ENCODE data around the gene FRAT1.

The FRAT1 gene

DNA sequence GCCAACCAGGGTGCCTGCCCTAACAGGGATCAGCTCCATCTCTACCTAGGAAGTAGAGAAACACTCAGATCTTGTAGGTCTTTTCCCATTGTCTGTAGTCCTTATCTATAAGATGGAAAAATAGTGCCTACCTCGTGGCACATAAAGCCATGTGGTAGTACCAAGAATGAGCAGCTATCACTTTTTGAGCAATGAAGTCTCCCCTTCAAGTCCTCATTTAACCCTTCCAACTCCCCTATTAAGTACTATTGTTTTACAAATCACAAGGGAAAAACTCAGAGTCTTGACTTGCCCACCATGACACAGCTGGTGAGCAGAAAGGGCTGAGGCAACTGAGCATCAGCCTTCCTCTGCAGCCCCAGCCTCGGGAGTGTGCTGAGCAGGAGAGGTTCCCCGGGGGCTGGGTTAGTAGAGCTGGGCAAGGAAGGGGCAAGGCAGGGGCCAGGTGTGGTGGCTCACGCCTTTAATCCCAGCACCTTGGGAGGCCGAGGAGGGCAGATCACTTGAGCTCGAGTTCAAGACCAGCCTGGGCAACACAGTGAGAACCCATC, 12.2 kb downstream of the FRAT1 start:
- TF ChIP-seq, protein P1, sequence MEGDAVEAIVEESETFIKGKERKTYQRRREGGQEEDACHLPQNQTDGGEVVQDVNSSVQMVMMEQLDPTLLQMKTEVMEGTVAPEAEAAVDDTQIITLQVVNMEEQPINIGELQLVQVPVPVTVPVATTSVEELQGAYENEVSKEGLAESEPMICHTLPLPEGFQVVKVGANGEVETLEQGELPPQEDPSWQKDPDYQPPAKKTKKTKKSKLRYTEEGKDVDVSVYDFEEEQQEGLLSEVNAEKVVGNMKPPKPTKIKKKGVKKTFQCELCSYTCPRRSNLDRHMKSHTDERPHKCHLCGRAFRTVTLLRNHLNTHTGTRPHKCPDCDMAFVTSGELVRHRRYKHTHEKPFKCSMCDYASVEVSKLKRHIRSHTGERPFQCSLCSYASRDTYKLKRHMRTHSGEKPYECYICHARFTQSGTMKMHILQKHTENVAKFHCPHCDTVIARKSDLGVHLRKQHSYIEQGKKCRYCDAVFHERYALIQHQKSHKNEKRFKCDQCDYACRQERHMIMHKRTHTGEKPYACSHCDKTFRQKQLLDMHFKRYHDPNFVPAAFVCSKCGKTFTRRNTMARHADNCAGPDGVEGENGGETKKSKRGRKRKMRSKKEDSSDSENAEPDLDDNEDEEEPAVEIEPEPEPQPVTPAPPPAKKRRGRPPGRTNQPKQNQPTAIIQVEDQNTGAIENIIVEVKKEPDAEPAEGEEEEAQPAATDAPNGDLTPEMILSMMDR (IDR thresholded peaks at IDR 0.05; ENCODE audit: low read length, missing control alignments), result no peak
- DNase-seq (ENCODE audit: low read depth), result no peak
- H3K4me3 ChIP-seq (replicated peaks; ENCODE audit: low read depth, low read length), result no peak overlapping the region

DNA sequence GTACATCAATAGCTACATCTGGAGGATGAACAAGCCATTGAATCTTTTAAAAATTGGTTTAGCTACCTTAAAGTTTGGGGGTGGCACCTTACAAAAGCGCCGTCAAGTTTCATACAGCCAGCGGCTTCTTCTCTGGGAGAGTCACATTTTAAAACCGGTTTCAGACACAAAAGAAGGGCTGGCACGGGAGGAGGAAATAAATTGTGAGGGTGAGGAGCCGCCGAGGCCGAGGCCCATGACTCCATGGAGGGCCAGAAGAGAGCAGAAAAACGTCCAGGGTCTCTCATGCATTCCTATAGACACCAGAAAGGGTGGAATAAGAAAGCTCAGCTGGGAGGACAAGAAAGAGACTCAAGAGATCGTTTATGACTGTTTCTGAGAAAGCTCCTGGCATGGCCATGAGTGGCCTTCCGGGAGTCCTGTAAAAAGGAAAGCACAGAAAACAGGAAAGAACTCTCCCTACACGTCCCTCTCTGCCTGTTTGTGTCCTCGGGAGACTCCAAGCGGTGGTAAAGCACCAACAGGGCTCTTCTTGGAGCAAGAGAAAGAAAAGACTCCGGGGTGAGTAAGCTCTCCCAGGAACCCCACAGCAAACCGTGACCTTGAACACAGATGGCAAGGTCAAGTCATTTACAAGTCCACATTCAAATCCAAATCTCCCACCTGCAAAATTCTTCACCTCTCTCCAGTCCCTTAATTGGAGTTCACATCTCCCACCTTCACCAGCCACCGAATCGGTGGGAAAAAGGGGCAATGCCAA, 13.7 kb downstream of the FRAT1 start:
- peak overlapping the region; percentile 70 for H3K4me3 ChIP-seq (replicated peaks; ENCODE audit: low read depth, low read length)
- TF ChIP-seq, protein P1 (IDR thresholded peaks at IDR 0.05; ENCODE audit: low read length, missing control alignments), result peak; percentile 54
- peak; percentile 85 for DNase-seq (ENCODE audit: low read depth)

- peak; percentile 51 for DNase-seq (ENCODE audit: low read depth)
- H3K4me3 ChIP-seq (replicated peaks; ENCODE audit: low read depth, low read length), result peak overlapping the region; percentile 70
- TF ChIP-seq, protein P1 (IDR thresholded peaks at IDR 0.05; ENCODE audit: low read length, missing control alignments), result peak; percentile 14
Measured at GRCh38 chr10:97333351-97333600, 14.2 kb downstream of the FRAT1 start.

DNA sequence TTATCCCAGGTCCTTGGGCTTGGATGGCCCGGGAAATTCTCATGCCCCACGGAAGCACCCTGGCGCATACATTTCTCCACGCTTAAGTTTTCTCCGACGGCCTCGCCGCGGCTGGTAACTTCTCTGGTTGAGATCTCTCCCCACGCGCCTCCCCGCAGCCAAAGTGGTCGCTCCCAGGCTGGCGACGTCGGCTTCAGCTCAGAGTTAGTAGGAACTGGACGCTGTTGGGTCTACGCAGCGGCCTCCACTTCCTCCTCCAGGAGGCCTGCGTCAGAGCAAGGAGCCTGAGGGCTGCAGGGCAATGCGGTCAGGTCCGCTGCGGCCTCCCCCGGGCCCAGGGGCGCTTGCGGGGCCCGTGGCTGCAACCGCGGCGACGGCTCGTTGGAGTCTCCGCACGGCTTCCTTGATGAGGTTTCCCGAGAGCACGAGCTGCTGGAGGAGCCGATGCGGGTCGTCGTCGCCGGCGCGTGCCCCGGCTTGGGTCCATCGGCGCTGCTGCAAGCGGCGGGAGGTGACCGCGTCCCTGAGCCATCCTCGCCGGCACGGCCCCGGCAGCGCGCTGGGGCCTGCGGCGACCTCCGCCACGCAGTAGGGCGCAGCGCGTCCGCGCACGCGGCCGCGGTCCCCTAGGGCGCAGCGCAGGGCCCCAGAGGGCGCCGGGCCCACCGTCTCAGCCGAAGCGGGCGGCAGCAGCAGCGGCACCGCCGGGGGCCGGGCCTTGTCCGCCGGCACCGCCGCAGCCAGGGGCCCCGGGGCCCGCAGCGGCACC, 14.7 kb downstream of the FRAT1 start:
- peak overlapping the region; percentile 70 for H3K4me3 ChIP-seq (replicated peaks; ENCODE audit: low read depth, low read length)
- DNase-seq (ENCODE audit: low read depth), result peak; percentile 53
- TF ChIP-seq, protein P1 (IDR thresholded peaks at IDR 0.05; ENCODE audit: low read length, missing control alignments), result no peak

GRCh38 chr10:97334370-97335175, 15.5 kb downstream of the FRAT1 start, which contains the start of gene FRAT2:
FRAT2 (minus strand) TSS chr10:97334729; CDS start chr10:97334572, 157 bp downstream.
- peak; percentile 94 for DNase-seq (ENCODE audit: low read depth)
- TF ChIP-seq, protein P1 (IDR thresholded peaks at IDR 0.05; ENCODE audit: low read length, missing control alignments), result no peak
- peak within 1 kb of the TSS; percentile 70 for H3K4me3 ChIP-seq (replicated peaks; ENCODE audit: low read depth, low read length)

DNA sequence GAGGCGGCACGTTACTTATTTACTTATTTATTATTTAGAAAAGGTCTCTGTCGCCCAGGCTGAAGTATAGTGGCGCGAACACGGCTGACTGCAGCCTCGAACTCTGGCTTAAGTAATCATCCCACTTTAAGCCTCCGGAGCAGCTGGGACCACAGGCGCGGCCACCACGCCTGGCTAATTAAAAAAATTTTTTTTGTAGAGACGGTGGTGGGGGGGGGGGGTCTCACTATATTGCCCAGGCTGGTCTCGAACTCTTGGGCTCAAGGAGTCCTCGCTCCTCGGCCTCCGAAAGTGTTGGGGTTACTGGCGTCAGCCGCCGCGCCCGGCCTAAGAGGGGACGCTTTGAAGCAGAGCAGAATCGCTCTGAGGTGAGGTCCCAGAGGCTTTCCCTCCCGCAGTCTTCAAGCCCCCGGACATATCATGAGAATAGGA, 16.1 kb downstream of the FRAT1 start:
- TF ChIP-seq, protein P1 (IDR thresholded peaks at IDR 0.05; ENCODE audit: low read length, missing control alignments), result no peak
- no peak for DNase-seq (ENCODE audit: low read depth)
- peak overlapping the region; percentile 70 for H3K4me3 ChIP-seq (replicated peaks; ENCODE audit: low read depth, low read length)
